Endodermal cell (in vitro differentiated cells): ENCODE data around the gene BICD2. TPM values are rescaled to one million over a fixed set of nuclear protein-coding genes. Genes with fewer than 3 reads are reported as not detected.

Experiments
- DNase-seq: peaks from one replicate; pipeline ENCODE4 v3.0.0-alpha.2; 2017
- H3K27ac ChIP-seq: 2 replicates; pipeline ENCODE4 v1.5.1; 2013; ENCODE audit warnings: mild to moderate bottlenecking, low read depth, low read length, moderate library complexity
- H3K27me3 ChIP-seq: 2 replicates; pipeline ENCODE4 v1.6.1; 2013; ENCODE audit warnings: mild to moderate bottlenecking, low read length, moderate library complexity; ENCODE audit not compliant: insufficient read depth, control insufficient read depth, poor library complexity, severe bottlenecking
- H3K36me3 ChIP-seq: 2 replicates; pipeline ENCODE4 v1.7.0; 2013; ENCODE audit warnings: mild to moderate bottlenecking, low read length, moderate library complexity; ENCODE audit not compliant: control insufficient read depth, insufficient read depth
- H3K4me1 ChIP-seq: one replicate; pipeline ENCODE4 v1.7.0; 2013; ENCODE audit warnings: low read length; ENCODE audit not compliant: control insufficient read depth, insufficient read depth
- H3K4me3 ChIP-seq: 2 replicates; pipeline ENCODE4 v1.5.1; 2013; ENCODE audit warnings: mild to moderate bottlenecking, low read length, moderate library complexity
- H3K9ac ChIP-seq: 2 replicates; pipeline ENCODE4 v1.6.1; 2013; ENCODE audit warnings: mild to moderate bottlenecking, low read length, moderate library complexity; ENCODE audit not compliant: poor library complexity, severe bottlenecking; ENCODE audit errors: extremely low read depth
- H3K9me3 ChIP-seq: 2 replicates; pipeline ENCODE4 v1.6.1; 2013; ENCODE audit warnings: mild to moderate bottlenecking, low read length, moderate library complexity; ENCODE audit not compliant: control insufficient read depth
- H3K27ac Mint-ChIP-seq: 2 replicates; pipeline ENCODE4 v1.8.0; 2020; ENCODE audit warnings: mixed read lengths
- H3K27me3 Mint-ChIP-seq: 2 replicates; pipeline ENCODE4 v1.8.0; 2021; ENCODE audit warnings: mild to moderate bottlenecking, mixed read lengths; ENCODE audit not compliant: insufficient read depth
- H3K36me3 Mint-ChIP-seq: 2 replicates; pipeline ENCODE4 v1.8.0; 2020; ENCODE audit warnings: low read depth, mixed read lengths
- H3K4me1 Mint-ChIP-seq: 2 replicates; pipeline ENCODE4 v1.8.0; 2020; ENCODE audit warnings: mixed read lengths
- H3K4me3 Mint-ChIP-seq: 2 replicates; pipeline ENCODE4 v1.8.0; 2020; ENCODE audit warnings: mild to moderate bottlenecking, moderate library complexity, mixed read lengths
- H3K9me3 Mint-ChIP-seq: 2 replicates; pipeline ENCODE4 v1.8.0; 2020; ENCODE audit warnings: mild to moderate bottlenecking, mixed read lengths
- CTCF ChIP-seq: fragments of 200-600 bp; sonication (generic); conservative IDR thresholded peaks from 2 replicates; pipeline ENCODE4 v1.5.0; 2021; ENCODE audit warnings: antibody characterized with exemption, mild to moderate bottlenecking
- WGBS, 2 experiments: methylation state at CpG; one replicate each; pipeline versions ENCODE4 v1.1.5 to v1.1.7; 2013; ENCODE audit warnings: missing lambda C conversion rate in 2 of 2, mixed read lengths in 1 of 2; ENCODE audit not compliant: insufficient coverage in 1 of 2, insufficient read length in 1 of 2; 5-methylcytosine and 5-hydroxymethylcytosine counted together
- total RNA-seq, 2 donors: library from RNA; stranded (reverse); fragmentation: NEBNext Ultra II Directional in 1 of 2; extraction: Animal tissue kit (Norgen Biotek cat#: 25700) in 1 of 2; gene quantifications; 2 replicates in 1 of 2; 3 replicates in 1 of 2; pipeline ENCODE4 v1.2.1, GENCODE V29; 2021

BICD2 gene
- total RNA-seq, 2 donors from 2014 or later: 20.7 to 20.9 TPM

GRCh38 chr9:92795000-92795399 is 30.4 kb upstream of the BICD2 start:
- peaks cover 12% of the 10 kb centered on the region for H3K27me3 ChIP-seq
- no peak overlapping the region for H3K4me3 Mint-ChIP-seq
- DNase-seq: no peak
- no peak overlapping the region for H3K9ac ChIP-seq
- H3K4me1 Mint-ChIP-seq: peaks cover 7% of the 10 kb centered on the region
- peaks cover 16% of the 10 kb centered on the region for H3K27me3 Mint-ChIP-seq
- H3K36me3 ChIP-seq: no peaks in the 10 kb centered on the region
- 97 to 100% methylated on average over 4 of the region's 4 CpGs for WGBS, 2 experiments
- no peak overlapping the region for H3K27ac ChIP-seq
- H3K4me3 ChIP-seq: no peak overlapping the region
- H3K9me3 Mint-ChIP-seq: no peaks in the 10 kb centered on the region
- no peaks in the 10 kb centered on the region for H3K4me1 ChIP-seq
- H3K36me3 Mint-ChIP-seq: no peaks in the 10 kb centered on the region
- no peaks in the 10 kb centered on the region for H3K9me3 ChIP-seq
- TF ChIP-seq CTCF: no peak
- H3K27ac Mint-ChIP-seq: no peak overlapping the region

GRCh38 chr9:92794426-92794825 is 29.8 kb upstream of the BICD2 start:
- Mint-ChIP-seq H3K4me3 (no peak overlapping the region), H3K36me3 (no peaks in the 10 kb centered on the region), H3K27me3 (peaks cover 13% of the 10 kb centered on the region), H3K9me3 (no peaks in the 10 kb centered on the region), H3K27ac (no peak overlapping the region), H3K4me1 (peaks cover 7% of the 10 kb centered on the region)
- no peaks in the 10 kb centered on the region for H3K36me3 ChIP-seq
- 86 to 92% methylated on average over 6 to 7 of the region's 7 CpGs for WGBS, 2 experiments
- no peaks in the 10 kb centered on the region for H3K4me1 ChIP-seq
- no peak overlapping the region for H3K9ac ChIP-seq
- no peak for TF ChIP-seq CTCF
- H3K4me3 ChIP-seq: no peak overlapping the region
- H3K27ac ChIP-seq: no peak overlapping the region
- peaks cover 12% of the 10 kb centered on the region for H3K27me3 ChIP-seq
- no peak for DNase-seq
- no peaks in the 10 kb centered on the region for H3K9me3 ChIP-seq

- Mint-ChIP-seq H3K36me3 (no peaks in the 10 kb centered on the region), H3K9me3 (no peaks in the 10 kb centered on the region)
Measured at GRCh38 chr9:92790542-92791527, 26.2 kb upstream of the BICD2 start.

More at GRCh38 chr9:92790542-92791527, 26.2 kb upstream of the BICD2 start:
- Mint-ChIP-seq H3K4me1 (no peaks in the 10 kb centered on the region), H3K27ac (no peak overlapping the region), H3K4me3 (no peak overlapping the region), H3K27me3 (peaks cover under 1% of the 10 kb centered on the region)
- Histone ChIP-seq H3K36me3 (no peaks in the 10 kb centered on the region), H3K9ac (no peak overlapping the region), H3K4me3 (no peak overlapping the region), H3K4me1 (no peaks in the 10 kb centered on the region), H3K27me3 (peaks cover 12% of the 10 kb centered on the region), H3K9me3 (no peaks in the 10 kb centered on the region), H3K27ac (no peak overlapping the region)
- 62 to 64% methylated on average over 5 to 13 of the region's 13 CpGs for WGBS, 2 experiments
- peak; percentile 92 for TF ChIP-seq CTCF
- DNase-seq: peak; percentile 93
